Nephron (organoid): Measurements from ENCODE around the gene CLTCL1.

Source experiments
- H3K27ac Mint-ChIP-seq, 3 experiments: 2 replicates each; pipeline ENCODE4 v1.8.0; 2020; ENCODE audit warnings: mixed read lengths in 3 of 3, mild to moderate bottlenecking in 2 of 3, moderate library complexity in 1 of 3
- H3K27me3 Mint-ChIP-seq: 2 replicates; pipeline ENCODE4 v1.8.0; 2021; ENCODE audit warnings: low read depth, mild to moderate bottlenecking, moderate library complexity, mixed read lengths
- H3K36me3 Mint-ChIP-seq: 2 replicates; pipeline ENCODE4 v1.8.0; 2020; ENCODE audit warnings: low read depth, mixed read lengths
- H3K4me1 Mint-ChIP-seq: 2 replicates; pipeline ENCODE4 v1.8.0; 2020; ENCODE audit warnings: mixed read lengths
- H3K4me3 Mint-ChIP-seq, 3 experiments: 2 replicates each; pipeline ENCODE4 v1.8.0; 2020; ENCODE audit warnings: mild to moderate bottlenecking in 3 of 3, mixed read lengths in 3 of 3, moderate library complexity in 2 of 3
- H3K9me3 Mint-ChIP-seq: 2 replicates; pipeline ENCODE4 v1.8.0; 2020; ENCODE audit warnings: mixed read lengths
- CTCF ChIP-seq, 3 experiments: fragments of 200-600 bp; sonication (generic); IDR thresholded peaks; one replicate each; pipeline ENCODE4 v1.5.0; 2021; ENCODE audit warnings: antibody characterized with exemption in 3 of 3; ENCODE audit not compliant: unreplicated experiment in 3 of 3

Gene CLTCL1

DNA sequence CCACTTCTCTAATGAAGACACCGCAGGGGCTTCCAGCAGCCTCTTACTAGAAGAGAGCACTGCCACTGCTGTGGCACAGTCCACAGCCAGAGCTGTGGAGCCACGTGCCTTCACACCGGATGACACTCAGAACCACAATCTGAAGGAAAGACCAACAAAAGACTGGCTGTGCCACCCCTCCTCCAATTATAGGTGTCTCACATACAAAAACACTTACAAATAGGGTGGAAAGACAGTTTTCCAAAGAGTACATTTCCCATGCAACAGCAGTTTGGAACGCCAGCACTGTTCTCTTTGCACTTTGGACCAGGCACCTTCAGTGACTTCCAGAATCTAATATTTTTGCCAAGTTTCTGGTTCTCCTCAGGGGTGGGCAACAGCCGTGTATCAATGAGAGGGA, 74.9 kb downstream of the CLTCL1 start:
- no peak for TF ChIP-seq CTCF (IDR thresholded peaks at IDR 0.05; ENCODE audit: unreplicated experiment in 3 of 3)
- Mint-ChIP-seq H3K27ac (no peak overlapping the region), H3K27me3 (no peaks in the 10 kb centered on the region), H3K9me3 (no peaks in the 10 kb centered on the region), H3K4me3 (no peak overlapping the region), H3K36me3 (peaks cover 10% of the 10 kb centered on the region), H3K4me1 (peaks cover 6% of the 10 kb centered on the region)

GRCh38 chr22:19215360-19215759, 76.2 kb downstream of the CLTCL1 start:
- peaks cover 6% of the 10 kb centered on the region for H3K4me1 Mint-ChIP-seq
- no peaks in the 10 kb centered on the region for H3K9me3 Mint-ChIP-seq
- H3K4me3 Mint-ChIP-seq = no peak overlapping the region
- peaks cover 5% of the 10 kb centered on the region for H3K36me3 Mint-ChIP-seq
- no peaks in the 10 kb centered on the region for H3K27me3 Mint-ChIP-seq
- H3K27ac Mint-ChIP-seq = no peak overlapping the region
- no peak for TF ChIP-seq CTCF (IDR thresholded peaks at IDR 0.05; ENCODE audit: unreplicated experiment in 3 of 3)

GRCh38 chr22:19214078-19214473, 77.4 kb downstream of the CLTCL1 start:
- no peak overlapping the region for H3K27ac Mint-ChIP-seq
- no peak for TF ChIP-seq CTCF (IDR thresholded peaks at IDR 0.05; ENCODE audit: unreplicated experiment in 3 of 3)
- H3K4me3 Mint-ChIP-seq = no peak overlapping the region
- no peaks in the 10 kb centered on the region for H3K27me3 Mint-ChIP-seq
- H3K36me3 Mint-ChIP-seq = peaks cover 11% of the 10 kb centered on the region
- no peaks in the 10 kb centered on the region for H3K9me3 Mint-ChIP-seq
- H3K4me1 Mint-ChIP-seq = peaks cover 6% of the 10 kb centered on the region

GRCh38 chr22:19213442-19214077, 78.0 kb downstream of the CLTCL1 start:
- Mint-ChIP-seq H3K36me3 (peaks cover 11% of the 10 kb centered on the region), H3K4me1 (peaks cover 6% of the 10 kb centered on the region), H3K27ac (no peak overlapping the region), H3K4me3 (no peak overlapping the region), H3K9me3 (no peaks in the 10 kb centered on the region), H3K27me3 (no peaks in the 10 kb centered on the region)
- no peak for TF ChIP-seq CTCF (IDR thresholded peaks at IDR 0.05; ENCODE audit: unreplicated experiment in 3 of 3)

DNA sequence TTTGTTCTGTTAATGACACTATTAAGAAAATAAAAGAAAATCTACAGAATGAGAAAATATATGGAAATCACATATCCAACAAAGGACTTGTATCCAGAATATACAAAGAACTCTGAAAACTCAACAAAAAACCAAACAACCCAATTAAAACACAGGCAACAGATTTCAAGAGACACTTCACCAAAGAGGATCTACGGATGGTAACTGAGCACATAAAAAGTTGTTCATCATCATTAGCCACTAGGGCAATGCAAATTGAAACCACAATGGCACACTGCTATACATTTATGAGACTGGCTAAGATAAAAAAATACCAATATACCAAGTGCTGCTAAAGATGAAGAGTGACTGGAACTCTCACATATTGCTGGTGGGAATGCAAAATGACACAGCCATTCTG, 78.5 kb downstream of the CLTCL1 start:
- peaks cover 4% of the 10 kb centered on the region for H3K4me1 Mint-ChIP-seq
- H3K4me3 Mint-ChIP-seq = no peak overlapping the region
- TF ChIP-seq CTCF (IDR thresholded peaks at IDR 0.05; ENCODE audit: unreplicated experiment in 3 of 3) = no peak
- no peaks in the 10 kb centered on the region for H3K27me3 Mint-ChIP-seq
- H3K27ac Mint-ChIP-seq = no peak overlapping the region
- H3K36me3 Mint-ChIP-seq = peaks cover 11% of the 10 kb centered on the region
- H3K9me3 Mint-ChIP-seq = no peaks in the 10 kb centered on the region

GRCh38 chr22:19212302-19212870, 79.1 kb downstream of the CLTCL1 start:
- no peak overlapping the region for H3K4me3 Mint-ChIP-seq
- H3K4me1 Mint-ChIP-seq = no peaks in the 10 kb centered on the region
- H3K27me3 Mint-ChIP-seq = no peaks in the 10 kb centered on the region
- H3K36me3 Mint-ChIP-seq = peaks cover 11% of the 10 kb centered on the region
- TF ChIP-seq CTCF (IDR thresholded peaks at IDR 0.05; ENCODE audit: unreplicated experiment in 3 of 3) = no peak
- no peak overlapping the region for H3K27ac Mint-ChIP-seq
- H3K9me3 Mint-ChIP-seq = no peaks in the 10 kb centered on the region
